Astrocyte of the cerebellum (primary cell): Measurements from ENCODE around the gene FYCO1.

Experiments
- DNase-seq: peaks from one replicate; pipeline ENCODE4 v3.0.0-alpha.2; 2011; ENCODE audit warnings: low read depth
- H3K4me3 ChIP-seq: 2 replicates; pipeline ENCODE4 v1.5.1; 2011; ENCODE audit warnings: mild to moderate bottlenecking, low read depth, low read length, moderate library complexity
- CTCF ChIP-seq: IDR thresholded peaks from 2 replicates; pipeline ENCODE4 v1.5.1; 2012; ENCODE audit warnings: low read length, low read depth, moderate library complexity, mild to moderate bottlenecking; ENCODE audit errors: missing control alignments
- in situ Hi-C: cut with HindIII; loops from 2 replicates; pipeline ENCODE4 v1.10.0; 2017; ENCODE audit warnings: low sequenced_read_pairs

FYCO1 gene

DNA sequence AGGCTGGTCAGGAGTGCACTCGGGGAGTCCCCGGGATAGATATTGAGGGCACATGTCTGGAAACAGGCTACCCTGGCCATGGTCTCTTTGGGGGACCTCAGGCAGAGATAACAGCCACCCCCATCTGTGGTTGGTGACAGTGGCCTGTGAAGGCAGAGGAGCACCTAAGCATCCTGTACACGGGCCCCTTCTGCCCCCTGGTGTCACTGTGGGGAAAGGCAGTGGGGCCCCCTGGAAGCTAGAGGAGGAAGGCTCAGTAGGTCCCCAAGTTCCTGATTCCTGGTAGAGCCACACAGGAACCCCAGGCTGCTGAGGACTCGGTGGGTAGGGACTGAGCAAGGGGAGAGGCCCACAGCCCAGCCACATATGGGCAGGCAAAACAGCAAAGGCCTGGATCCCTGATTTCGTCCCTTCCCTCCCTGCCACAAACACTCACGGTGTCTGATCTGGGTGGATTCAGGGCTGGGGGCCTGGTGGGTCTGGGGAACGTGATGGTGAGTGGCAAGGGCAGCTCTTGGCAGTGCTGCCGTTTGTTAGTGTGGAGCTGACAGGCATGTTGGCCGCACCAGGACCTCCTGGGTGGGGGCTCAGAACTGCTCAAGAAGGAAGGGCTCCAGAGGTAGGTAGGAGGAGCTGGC lies 66.5 kb downstream of the FYCO1 start:
- DNase-seq, result no peak
- H3K4me3 ChIP-seq, result no peak overlapping the region
- in situ Hi-C loops, result loop anchor here (25.0 kb wide), 1 partner anchor 158 kb away; no protein-coding TSS in a partner anchor
- peak; percentile 78 for TF ChIP-seq CTCF

- in situ Hi-C loops, result loop anchor here (25.0 kb wide), 1 partner anchor 159 kb away; no protein-coding TSS in a partner anchor
- no peak for TF ChIP-seq CTCF
- DNase-seq, result no peak
- H3K4me3 ChIP-seq, result no peak overlapping the region
Observed at GRCh38 chr3:45927881-45928280, 67.7 kb downstream of the FYCO1 start.

GRCh38 chr3:45923755-45924154 lies 71.9 kb downstream of the FYCO1 start:
- no peak for DNase-seq
- in situ Hi-C loops, result no loop called here
- TF ChIP-seq CTCF, result no peak
- no peak overlapping the region for H3K4me3 ChIP-seq

DNA sequence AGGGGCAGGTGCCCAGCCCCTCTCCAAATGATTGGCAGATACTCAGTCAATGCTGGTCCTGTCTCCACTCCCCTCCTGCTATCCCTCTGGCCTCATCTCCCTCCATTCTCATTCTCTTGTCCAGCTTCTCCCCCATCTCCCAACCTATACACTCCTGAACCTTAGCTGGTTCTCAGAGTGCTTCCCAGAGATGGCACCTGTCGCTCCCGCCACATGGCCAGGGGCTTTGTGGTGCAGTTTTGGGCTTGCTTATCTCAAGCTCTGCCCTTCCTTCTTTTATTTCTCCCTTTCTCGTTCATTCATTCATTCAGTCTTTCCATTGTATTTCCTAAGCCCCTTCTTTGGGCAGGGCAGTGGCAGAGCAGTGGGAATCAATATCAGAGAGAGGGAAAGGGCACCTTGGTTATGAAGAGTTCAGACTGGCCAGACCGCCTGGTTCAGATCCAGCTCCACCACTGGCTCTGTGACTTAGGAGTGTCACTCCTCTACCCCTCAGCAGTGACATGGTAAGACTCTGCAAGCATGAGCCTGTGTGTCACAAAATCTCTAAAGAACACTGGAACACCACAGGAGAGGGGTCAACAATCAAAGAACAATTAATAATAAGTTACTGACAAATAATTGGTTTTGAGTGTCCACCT lies 72.6 kb downstream of the FYCO1 start:
- DNase-seq, result no peak
- no peak overlapping the region for H3K4me3 ChIP-seq
- in situ Hi-C loops, result no loop called here
- no peak for TF ChIP-seq CTCF

GRCh38 chr3:45922039-45922326 lies 73.6 kb downstream of the FYCO1 start:
- H3K4me3 ChIP-seq, result no peak overlapping the region
- no peak for DNase-seq
- in situ Hi-C loops, result no loop called here
- no peak for TF ChIP-seq CTCF

DNA sequence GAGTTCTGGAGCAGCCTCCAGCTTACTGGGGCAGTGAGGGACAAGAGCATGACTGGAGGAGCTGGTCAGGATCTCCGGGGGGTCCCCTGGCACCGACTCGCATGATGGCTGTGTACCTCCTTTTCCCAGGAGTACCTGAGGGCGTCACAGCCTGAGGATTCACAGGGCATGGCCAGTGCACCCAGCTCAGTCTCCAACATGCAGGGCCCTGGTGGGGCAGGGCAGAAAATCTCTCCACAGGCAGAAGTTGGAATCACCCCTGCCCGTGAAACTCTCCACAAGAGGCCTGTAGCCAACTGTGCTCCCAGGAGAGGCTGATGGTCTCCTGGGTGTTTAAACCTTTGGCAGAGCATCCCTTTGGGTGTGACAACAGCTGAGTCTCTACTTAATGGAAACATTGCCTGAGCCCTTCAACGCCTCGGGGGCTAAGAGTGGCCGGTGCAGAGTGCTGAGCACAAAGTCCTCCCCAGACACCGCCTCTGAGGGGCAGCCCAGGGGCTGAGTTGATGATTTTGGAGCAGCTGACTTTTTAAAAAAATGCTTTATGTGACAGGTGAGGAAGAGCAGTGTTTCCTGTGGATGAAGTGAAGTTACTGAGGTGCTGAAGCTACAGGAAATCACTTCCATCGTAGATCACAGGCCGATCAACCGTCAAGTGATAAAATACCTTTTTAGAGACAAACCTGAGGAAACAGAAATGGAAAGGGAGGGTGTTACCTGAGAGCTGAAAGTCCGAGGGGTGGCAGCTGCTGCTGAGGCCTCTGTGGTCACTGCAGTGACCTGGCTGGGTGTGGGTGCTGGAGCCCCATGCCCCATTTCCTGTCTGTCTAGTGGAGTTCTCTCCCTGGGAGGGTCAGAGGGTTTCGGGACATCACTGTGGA lies 74.2 kb downstream of the FYCO1 start:
- no peak for TF ChIP-seq CTCF
- no peak for DNase-seq
- in situ Hi-C loops, result no loop called here
- H3K4me3 ChIP-seq, result no peak overlapping the region
